ENCODE measurements around the gene TNIK.

TNIK gene

DNA sequence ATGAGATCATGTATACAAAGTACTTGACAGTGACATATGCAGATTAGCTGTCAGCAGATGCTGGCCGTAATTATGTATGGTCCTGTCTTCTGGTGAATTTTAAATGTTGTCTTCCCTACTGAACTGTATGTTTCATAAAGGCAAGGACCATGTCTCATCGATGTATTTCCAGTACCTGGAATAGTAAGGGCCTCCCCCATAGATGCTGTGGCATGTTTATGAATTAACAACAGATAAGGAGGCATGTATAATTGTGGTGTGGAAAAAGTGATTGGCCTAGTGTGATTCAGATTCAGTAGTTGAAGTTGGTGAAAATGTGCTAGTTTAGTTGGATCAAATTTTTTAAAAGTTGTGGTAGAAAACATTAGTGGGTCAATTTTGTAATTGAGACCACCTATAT lies 231.0 kb downstream of the TNIK start:
- peaks cover 0 to 4% (median 0%) of the 10 kb centered on the region in 4 donors for H3K4me1 ChIP-seq
- peaks cover 0 to 5% (median 0%) of the 10 kb centered on the region in 3 donors for H3K36me3 ChIP-seq
- peaks cover 0 to 7% (median 0%) of the 10 kb centered on the region in 3 donors for H3K9me3 ChIP-seq
- DNase-seq, result no peak
- H3K4me3 ChIP-seq, result no peak overlapping the region
- no peak overlapping the region for H3K27ac ChIP-seq
- H3K27me3 ChIP-seq, result no peaks in the 10 kb centered on the region
- intact Hi-C loops (cut with DNase I; ENCODE audit: low total_unique reads), result no loop called here
- TF ChIP-seq, protein P1, sequence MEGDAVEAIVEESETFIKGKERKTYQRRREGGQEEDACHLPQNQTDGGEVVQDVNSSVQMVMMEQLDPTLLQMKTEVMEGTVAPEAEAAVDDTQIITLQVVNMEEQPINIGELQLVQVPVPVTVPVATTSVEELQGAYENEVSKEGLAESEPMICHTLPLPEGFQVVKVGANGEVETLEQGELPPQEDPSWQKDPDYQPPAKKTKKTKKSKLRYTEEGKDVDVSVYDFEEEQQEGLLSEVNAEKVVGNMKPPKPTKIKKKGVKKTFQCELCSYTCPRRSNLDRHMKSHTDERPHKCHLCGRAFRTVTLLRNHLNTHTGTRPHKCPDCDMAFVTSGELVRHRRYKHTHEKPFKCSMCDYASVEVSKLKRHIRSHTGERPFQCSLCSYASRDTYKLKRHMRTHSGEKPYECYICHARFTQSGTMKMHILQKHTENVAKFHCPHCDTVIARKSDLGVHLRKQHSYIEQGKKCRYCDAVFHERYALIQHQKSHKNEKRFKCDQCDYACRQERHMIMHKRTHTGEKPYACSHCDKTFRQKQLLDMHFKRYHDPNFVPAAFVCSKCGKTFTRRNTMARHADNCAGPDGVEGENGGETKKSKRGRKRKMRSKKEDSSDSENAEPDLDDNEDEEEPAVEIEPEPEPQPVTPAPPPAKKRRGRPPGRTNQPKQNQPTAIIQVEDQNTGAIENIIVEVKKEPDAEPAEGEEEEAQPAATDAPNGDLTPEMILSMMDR (IDR thresholded peaks at IDR 0.05), result no peak

DNA sequence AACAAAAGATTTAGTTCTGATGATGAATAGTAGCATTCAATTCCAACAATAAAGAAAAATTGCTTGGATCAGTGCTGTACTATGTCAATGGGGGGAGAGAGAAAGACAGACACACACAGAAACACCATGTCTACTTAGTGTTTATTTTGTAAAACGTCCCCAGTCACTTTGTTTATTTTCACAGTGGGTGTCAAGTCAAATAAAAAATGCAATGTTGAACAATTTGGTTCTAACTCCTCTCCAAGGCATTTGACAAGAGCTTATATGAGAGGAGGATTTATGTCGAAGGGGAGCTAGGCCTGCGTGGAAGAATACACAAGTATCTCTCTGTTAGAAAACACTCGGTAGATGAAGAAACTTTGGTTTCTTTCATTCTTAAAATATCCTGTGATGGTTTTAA lies 232.0 kb downstream of the TNIK start:
- intact Hi-C loops (cut with DNase I; ENCODE audit: low total_unique reads), result no loop called here
- H3K27ac ChIP-seq, result no peak overlapping the region
- H3K4me3 ChIP-seq, result no peak overlapping the region
- H3K4me1 ChIP-seq, result peaks cover 0 to 4% (median 0%) of the 10 kb centered on the region in 4 donors
- peaks cover 0 to 7% (median 0%) of the 10 kb centered on the region in 3 donors for H3K9me3 ChIP-seq
- no peak for DNase-seq
- H3K27me3 ChIP-seq, result no peaks in the 10 kb centered on the region
- TF ChIP-seq, protein P1 (IDR thresholded peaks at IDR 0.05), result no peak
- peaks cover 0 to 5% (median 0%) of the 10 kb centered on the region in 3 donors for H3K36me3 ChIP-seq

DNA sequence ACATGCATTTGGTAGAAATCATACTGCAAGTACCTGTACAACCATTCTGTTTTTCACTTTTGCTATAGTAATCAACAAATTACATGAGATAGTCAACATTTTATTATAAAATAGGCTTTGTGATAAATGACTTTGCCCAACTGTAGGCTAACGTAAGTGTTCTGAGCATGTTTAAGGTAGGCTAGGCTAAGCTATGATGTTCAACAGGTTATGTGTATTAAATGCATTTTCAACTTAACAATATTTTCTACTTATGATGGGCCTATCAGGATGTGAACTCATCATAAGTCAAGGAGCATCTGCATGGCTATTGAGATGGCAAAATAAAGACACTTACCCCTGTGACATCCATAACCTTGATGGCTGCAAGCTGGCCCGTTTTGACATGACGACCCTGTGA lies 232.4 kb downstream of the TNIK start:
- no peak for DNase-seq
- Histone ChIP-seq H3K4me1 (peaks cover 0 to 4% (median 0%) of the 10 kb centered on the region in 4 donors), H3K36me3 (peaks cover 0 to 5% (median 0%) of the 10 kb centered on the region in 3 donors), H3K27ac (no peak overlapping the region), H3K4me3 (no peak overlapping the region), H3K9me3 (peaks cover 0 to 7% (median 0%) of the 10 kb centered on the region in 3 donors), H3K27me3 (no peaks in the 10 kb centered on the region)
- TF ChIP-seq, protein P1 (IDR thresholded peaks at IDR 0.05), result no peak
- intact Hi-C loops (cut with DNase I; ENCODE audit: low total_unique reads), result no loop called here

DNA sequence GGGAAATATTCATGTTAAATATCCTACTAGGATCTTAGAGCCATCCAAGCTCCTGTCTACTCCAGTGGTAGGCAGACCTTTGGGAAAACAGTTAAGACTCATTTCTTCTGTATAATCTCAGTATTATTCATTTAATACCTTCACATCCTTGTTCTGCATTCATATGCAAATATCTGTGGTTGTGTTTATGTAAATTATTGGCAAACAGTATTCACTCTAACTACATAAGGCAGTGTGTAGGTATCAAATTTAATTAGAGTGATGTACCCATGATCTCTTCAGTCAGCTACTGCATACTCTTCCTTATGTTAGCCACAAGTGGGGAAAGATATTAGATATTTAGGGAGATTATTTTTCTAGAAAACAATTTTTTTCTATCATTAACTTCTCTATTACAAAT lies 232.8 kb downstream of the TNIK start:
- Histone ChIP-seq H3K4me1 (peaks cover 0 to 4% (median 0%) of the 10 kb centered on the region in 4 donors), H3K27ac (no peak overlapping the region), H3K27me3 (no peaks in the 10 kb centered on the region), H3K9me3 (peaks cover 0 to 7% (median 0%) of the 10 kb centered on the region in 3 donors), H3K36me3 (peaks cover 0 to 5% (median 0%) of the 10 kb centered on the region in 3 donors), H3K4me3 (no peak overlapping the region)
- DNase-seq, result no peak
- TF ChIP-seq, protein P1 (IDR thresholded peaks at IDR 0.05), result no peak
- intact Hi-C loops (cut with DNase I; ENCODE audit: low total_unique reads), result no loop called here

DNA sequence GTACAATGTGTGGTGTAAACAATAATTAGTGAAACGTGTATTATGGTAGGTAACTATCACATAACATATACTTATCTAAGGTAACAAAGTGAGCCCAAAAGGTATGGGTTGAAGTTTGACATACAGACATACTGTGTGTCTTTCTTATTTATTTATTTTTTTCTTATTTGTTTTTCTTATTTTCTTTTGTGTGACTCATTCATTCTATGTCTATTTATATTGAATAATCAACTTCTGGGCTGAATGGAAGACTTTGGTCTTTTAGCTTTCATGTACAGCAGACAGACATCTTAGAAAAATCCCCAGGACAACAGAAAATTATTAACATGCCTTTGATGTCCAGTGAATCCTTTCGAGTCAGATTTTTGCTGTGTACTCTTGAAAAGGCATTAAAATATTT lies 233.4 kb downstream of the TNIK start:
- H3K9me3 ChIP-seq, result peaks cover 0 to 7% (median 0%) of the 10 kb centered on the region in 3 donors

More for the DNA sequence above, 233.4 kb downstream of the TNIK start:
- TF ChIP-seq, protein P1 (IDR thresholded peaks at IDR 0.05), result no peak
- Histone ChIP-seq H3K27ac (no peak overlapping the region), H3K27me3 (no peaks in the 10 kb centered on the region), H3K4me3 (no peak overlapping the region), H3K36me3 (peaks cover 0 to 5% (median 0%) of the 10 kb centered on the region in 3 donors), H3K4me1 (peaks cover 0 to 4% (median 0%) of the 10 kb centered on the region in 4 donors)
- no peak for DNase-seq
- intact Hi-C loops (cut with DNase I; ENCODE audit: low total_unique reads), result no loop called here

Measured in tibial artery (tissue), 4 donors.